GM23338 (cell line): ENCODE measurements around the gene ARHGEF1. TPM values are rescaled to one million over a fixed set of nuclear protein-coding genes. Genes with fewer than 3 reads are reported as not detected.

Source experiments
- ATAC-seq: fragments of 200-7000 bp; cut with Tn5 transposase; 3 replicates; pipeline ENCODE4 v1.9.1; 2020
- DNase-seq: peaks from one replicate; pipeline ENCODE4 v3.0.0-alpha.2; 2015; ENCODE audit warnings: low spot score
- H2AFZ ChIP-seq: fragments of 200-600 bp; sonication (generic); 2 replicates; pipeline ENCODE4 v1.8.0; 2016; ENCODE audit warnings: antibody characterized with exemption, mild to moderate bottlenecking, moderate library complexity
- H3F3A ChIP-seq: fragments of 200-600 bp; sonication (generic); replicated peaks from 2 replicates; pipeline ENCODE4 v1.8.0; 2017; ENCODE audit warnings: antibody characterized with exemption, mixed run types, low read depth
- H3K27ac ChIP-seq: fragments of 200-600 bp; sonication (generic); 2 replicates; pipeline ENCODE4 v1.6.1; 2016; ENCODE audit warnings: low read depth
- H3K27me3 ChIP-seq: fragments of 200-600 bp; sonication (generic); 2 replicates; pipeline ENCODE4 v1.8.0; 2016; ENCODE audit warnings: mild to moderate bottlenecking, mixed run types, moderate library complexity; ENCODE audit not compliant: insufficient read depth
- H3K36me3 ChIP-seq: fragments of 200-600 bp; sonication (generic); 2 replicates; pipeline ENCODE4 v1.8.0; 2016; ENCODE audit warnings: mild to moderate bottlenecking; ENCODE audit not compliant: insufficient read depth
- H3K4me1 ChIP-seq: fragments of 200-600 bp; sonication (generic); 2 replicates; pipeline ENCODE4 v1.8.0; 2016; ENCODE audit warnings: mild to moderate bottlenecking, moderate library complexity; ENCODE audit not compliant: insufficient read depth
- H3K4me2 ChIP-seq: fragments of 200-600 bp; sonication (generic); 2 replicates; pipeline ENCODE4 v1.7.1; 2017; ENCODE audit warnings: mixed run types
- H3K4me3 ChIP-seq: fragments of 200-600 bp; sonication (generic); 2 replicates; pipeline ENCODE4 v1.6.1; 2016; ENCODE audit warnings: mixed run types
- H3K79me2 ChIP-seq: fragments of 200-600 bp; sonication (generic); replicated peaks from 2 replicates; pipeline ENCODE4 v1.8.0; 2017; ENCODE audit warnings: mild to moderate bottlenecking; ENCODE audit not compliant: insufficient read depth
- H3K9me2 ChIP-seq: fragments of 200-600 bp; sonication (generic); 2 replicates; pipeline ENCODE4 v1.8.0; 2017; ENCODE audit not compliant: insufficient read depth
- H4K20me1 ChIP-seq: fragments of 200-600 bp; sonication (generic); replicated peaks from 2 replicates; pipeline ENCODE4 v1.8.0; 2017; ENCODE audit warnings: mild to moderate bottlenecking; ENCODE audit not compliant: insufficient read depth
- H3K27ac Mint-ChIP-seq: 2 replicates; pipeline ENCODE4 v1.8.0; 2020; ENCODE audit warnings: inconsistent platforms, mild to moderate bottlenecking, moderate library complexity, mixed read lengths
- H3K27me3 Mint-ChIP-seq: 3 replicates; pipeline ENCODE4 v1.8.0; 2022; ENCODE audit warnings: low read depth, mild to moderate bottlenecking, moderate library complexity, mixed read lengths, inconsistent platforms; ENCODE audit not compliant: insufficient read depth, poor library complexity
- H3K36me3 Mint-ChIP-seq: 3 replicates; pipeline ENCODE4 v1.8.0; 2021; ENCODE audit warnings: low read depth, mild to moderate bottlenecking, inconsistent platforms, moderate library complexity, mixed read lengths
- H3K4me1 Mint-ChIP-seq: 3 replicates; pipeline ENCODE4 v1.8.0; 2020; ENCODE audit warnings: mild to moderate bottlenecking, inconsistent platforms, mixed read lengths
- H3K4me3 Mint-ChIP-seq: 3 replicates; pipeline ENCODE4 v1.8.0; 2021; ENCODE audit warnings: moderate library complexity, mild to moderate bottlenecking, inconsistent platforms, mixed read lengths
- H3K9me3 Mint-ChIP-seq: 3 replicates; pipeline ENCODE4 v1.8.0; 2020; ENCODE audit warnings: moderate library complexity, mild to moderate bottlenecking, inconsistent platforms, mixed read lengths
- CREB1 ChIP-seq: fragments of 250-450 bp; sonication (Bioruptor Pico); IDR thresholded peaks from 2 replicates; pipeline ENCODE4 v1.5.0; 2020; ENCODE audit warnings: low read depth, mild to moderate bottlenecking, moderate library complexity
- CTCF ChIP-seq, 2 experiments: fragments of 200-600 bp in 1 of 2; sonication (generic) in 1 of 2; conservative IDR thresholded peaks; 2 replicates each; pipeline versions ENCODE4 v1.5.1 to v1.6.1; 2016 to 2017; ENCODE audit warnings: antibody characterized with exemption in 2 of 2, low read depth in 2 of 2, mild to moderate bottlenecking in 2 of 2, moderate library complexity in 1 of 2
- ETS1 ChIP-seq: IDR thresholded peaks from 2 replicates; pipeline ENCODE4 v1.6.1; 2016; ENCODE audit warnings: antibody characterized with exemption
- EZH2 ChIP-seq: fragments of 200-600 bp; sonication (generic); IDR thresholded peaks from one replicate; pipeline ENCODE4 v1.8.0; 2017; ENCODE audit warnings: antibody characterized with exemption, mild to moderate bottlenecking, low read depth; ENCODE audit not compliant: unreplicated experiment
- EZH2phosphoT487 ChIP-seq: fragments of 200-600 bp; sonication (generic); IDR thresholded peaks from one replicate; pipeline ENCODE4 v1.8.1; 2018; ENCODE audit warnings: antibody characterized with exemption; ENCODE audit not compliant: unreplicated experiment
- JUNB ChIP-seq: IDR thresholded peaks from one replicate; pipeline ENCODE4 v1.6.1; 2016; ENCODE audit warnings: antibody characterized with exemption; ENCODE audit not compliant: unreplicated experiment
- NANOG ChIP-seq: IDR thresholded peaks from 2 replicates; pipeline ENCODE4 v1.6.1; 2016; ENCODE audit warnings: antibody characterized with exemption, borderline replicate concordance
- POLR2AphosphoS5 ChIP-seq: IDR thresholded peaks from 2 replicates; pipeline ENCODE4 v1.6.1; 2016; ENCODE audit warnings: antibody characterized with exemption, low read depth
- REST ChIP-seq: IDR thresholded peaks from one replicate; pipeline ENCODE4 v1.6.1; 2018; ENCODE audit warnings: antibody characterized with exemption; ENCODE audit not compliant: unreplicated experiment
- STAT1 ChIP-seq: IDR thresholded peaks from one replicate; pipeline ENCODE4 v1.6.1; 2016; ENCODE audit warnings: antibody characterized with exemption; ENCODE audit not compliant: unreplicated experiment
- ZNF114 ChIP-seq: fragments of 250-450 bp; sonication (Bioruptor Pico); IDR thresholded peaks from 2 replicates; pipeline ENCODE4 v1.5.0; 2020; ENCODE audit warnings: mild to moderate bottlenecking, moderate library complexity
- ZNF331 ChIP-seq: fragments of 250-450 bp; sonication (Bioruptor Pico); IDR thresholded peaks from 2 replicates; pipeline ENCODE4 v1.5.0; 2020; ENCODE audit warnings: low read depth, mild to moderate bottlenecking, moderate library complexity
- ZNF462 ChIP-seq: fragments of 250-450 bp; sonication (Bioruptor Pico); IDR thresholded peaks from 2 replicates; pipeline ENCODE4 v1.5.0; 2020; ENCODE audit warnings: mild to moderate bottlenecking, moderate library complexity
- polyA plus RNA-seq: library from polyadenylated mRNA; unstranded; fragments of >200 nt; fragmentation: Nextera tagmentation; extraction: Ambion mirVana; gene quantifications from 2 replicates; pipeline ENCODE4 v1.2.1, GENCODE V29; 2016
- total RNA-seq: library from RNA; depleted of rRNA; stranded (reverse); fragments of >200 nt; shearing (Covaris generic); gene quantifications from 2 replicates; pipeline ENCODE4 v1.2.3, GENCODE V29; 2014

Gene ARHGEF1
- total and polyA plus RNA-seq, 2 experiments from 2014 or later, result 41.3 to 44.7 TPM

GRCh38 chr19:41910240-41910991 is 27.4 kb downstream of the ARHGEF1 start:
- Mint-ChIP-seq H3K4me1 (peaks cover 20% of the 10 kb centered on the region), H3K36me3 (peaks cover 10% of the 10 kb centered on the region), H3K27me3 (peaks cover 54% of the 10 kb centered on the region), H3K4me3 (no peak overlapping the region; the same call in 2 of the 3 replicates), H3K9me3 (0 out of 3 replicates have a peak, but pooled peaks cover 3% of the 10 kb centered on the region), H3K27ac (no peak overlapping the region)
- Histone ChIP-seq H3F3A (no peaks in the 10 kb centered on the region), H3K4me1 (peaks cover 4% of the 10 kb centered on the region; the same call in 1 of the 2 replicates), H4K20me1 (no peaks in the 10 kb centered on the region; the same call in 1 of the 2 replicates), H3K36me3 (peaks cover 3% of the 10 kb centered on the region; the same call in 1 of the 2 replicates), H3K79me2 (no peaks in the 10 kb centered on the region), H3K4me3 (no peak overlapping the region), H3K4me2 (no peak overlapping the region), H3K27ac (no peak overlapping the region), H3K9me2 (no peaks in the 10 kb centered on the region), H3K27me3 (peaks cover 68% of the 10 kb centered on the region), H2AFZ (no peak overlapping the region)
- ATAC-seq (no peak), DNase-seq (no peak)
- TF ChIP-seq JUNB (no peak), CTCF (conservative IDR thresholded peaks at IDR 0.05; ENCODE audit: low read depth in 2 of 2) (no peak), CREB1 (CRISPR knock-in tag) (no peak), EZH2 (no peak), ZNF331 (no peak), REST (no peak), NANOG (no peak), ZNF462 (CRISPR knock-in tag) (no peak), STAT1 (no peak), ZNF114 (CRISPR knock-in tag) (no peak), EZH2phosphoT487 (no peak), POLR2AphosphoS5 (no peak), ETS1 (no peak)
